Measurements from ENCODE around the gene MBD6. TPM values are rescaled to one million over a fixed set of nuclear protein-coding genes. Genes with fewer than 3 reads are reported as not detected.

The MBD6 gene
- total and polyA plus RNA-seq, 2 of the 13 experiments (the other 11 are each of a cell fraction or from before 2014, with no cell fraction given): 4.1 to 5.9 TPM

DNA sequence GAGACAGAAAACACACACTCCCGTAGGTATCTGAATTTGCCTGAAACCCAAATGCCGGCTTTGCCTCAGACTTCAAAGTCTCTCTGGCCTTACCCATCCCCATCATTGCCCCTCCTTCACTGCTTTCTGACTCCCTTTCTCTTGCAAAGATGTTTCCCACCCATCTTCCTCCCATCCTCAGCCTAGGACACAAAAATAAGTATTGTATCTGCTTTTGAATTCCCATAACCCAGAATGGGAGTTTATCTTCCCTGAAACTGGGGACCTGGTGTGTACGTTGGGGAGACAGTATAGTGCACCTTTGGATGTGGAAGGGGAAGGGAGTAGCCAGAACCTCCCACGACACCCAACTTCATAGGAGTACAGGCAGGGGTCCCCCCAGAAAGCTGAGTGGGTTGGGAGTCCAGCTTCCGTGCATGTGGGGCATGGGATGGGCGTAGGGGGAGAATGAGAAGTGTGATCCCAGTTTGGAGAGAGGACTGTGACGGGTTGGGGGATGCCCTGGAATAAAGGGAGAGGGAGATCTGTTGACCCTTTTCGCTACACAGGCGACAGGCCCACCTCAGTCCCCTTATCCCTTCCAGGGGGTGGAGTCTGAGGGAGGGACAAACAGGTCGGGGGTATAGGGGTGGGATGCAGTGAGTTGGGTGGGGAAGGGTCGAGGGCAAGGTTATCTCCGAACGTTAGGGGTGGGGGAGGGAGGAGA lies 26.7 kb downstream of the MBD6 start:
- Histone ChIP-seq H3K27me3 (ENCODE audit: control insufficient read depth in 1 of 2, insufficient read depth in 2 of 2, low read length in 2 of 2) (peaks cover 1 to 27% of the 10 kb centered on the region in 2 experiments; a peak in 3 of 5 replicates), H3K27ac (ENCODE audit: extremely low read length, insufficient read depth, low read length) (no peak overlapping the region), H2AFZ (ENCODE audit: low read length) (no peak overlapping the region), H3K79me2 (ENCODE audit: insufficient read depth, low read length) (peaks cover 20% of the 10 kb centered on the region), H3K9me3 (ENCODE audit: low read length) (no peaks in the 10 kb centered on the region), H3K36me3 (replicated peaks in 1 of 2; ENCODE audit: control insufficient read depth in 1 of 2, insufficient read depth in 2 of 2, low read length in 2 of 2) (no peaks in the 10 kb centered on the region), H3K9ac (ENCODE audit: insufficient read depth, low read depth, low read length) (no peak overlapping the region), H3K4me1 (ENCODE audit: insufficient read depth, low read length) (peaks cover 61% of the 10 kb centered on the region), H3K4me2 (ENCODE audit: low read depth, low read length) (peak overlapping the region; percentile 81), H3K4me3 (replicated peaks in 1 of 3; ENCODE audit: insufficient read depth in 1 of 3, low read depth in 2 of 3, low read length in 3 of 3) (peak overlapping the region in 2 of 3 experiments; percentile 57 to 75; a peak in 3 of 6 replicates), H4K20me1 (ENCODE audit: insufficient read depth, low read length) (no peaks in the 10 kb centered on the region)
- no peak for DNase-seq (ENCODE audit: low spot score)
- FAIRE-seq: no peak
- no TSS peak for BruUV-seq (replicated peaks)
- TF ChIP-seq SMARCE1 (IDR thresholded peaks at IDR 0.05; ENCODE audit: borderline replicate concordance) (no peak), ZNF329 (CRISPR knock-in tag; IDR thresholded peaks at IDR 0.05; ENCODE audit: low read depth) (no peak), MIER3 (CRISPR knock-in tag; IDR thresholded peaks at IDR 0.05; ENCODE audit: borderline replicate concordance) (no peak)
- 25% methylated on average over 13 of the region's 13 CpGs for WGBS (ENCODE audit: low lambda C conversion rate)
- ChIA-PET POLR2A (no interaction called here), CTCF (ENCODE audit: low intra/inter-chr PET ratio, low total read pairs) (interaction anchor here (1.3 kb wide), 1 partner anchor 34 kb away, joined by 4 read pairs; no protein-coding TSS in a partner anchor)
- no peak for ATAC-seq
- in situ Hi-C loops (cut with HindIII; ENCODE audit: extremely low pct_ligation_motif_present, low pct_unique_long_range_greater_than_20kb) (no loop called here), intact Hi-C loops (cut with micrococcal nuclease; ENCODE audit: unreplicated experiment) (no loop called here)

- WGBS (ENCODE audit: low lambda C conversion rate): 34% methylated on average over 26 of the region's 52 CpGs
- peaks cover 1 to 27% of the 10 kb centered on the region in 2 experiments; a peak in 3 of 5 replicates for H3K27me3 ChIP-seq (ENCODE audit: control insufficient read depth in 1 of 2, insufficient read depth in 2 of 2, low read length in 2 of 2)
- H2AFZ ChIP-seq (ENCODE audit: low read length): no peak within 1 kb of the TSS
- H3K27ac ChIP-seq (ENCODE audit: extremely low read length, insufficient read depth, low read length): no peak within 1 kb of the TSS
- H3K4me3 ChIP-seq (replicated peaks in 1 of 3; ENCODE audit: insufficient read depth in 1 of 3, low read depth in 2 of 3, low read length in 3 of 3): peak within 1 kb of the TSS; percentile 51 to 75 (median 57)
- peak; percentile 64 for ATAC-seq
- peak within 1 kb of the TSS; percentile 31; the same call in 1 of the 2 replicates for H3K9ac ChIP-seq (ENCODE audit: insufficient read depth, low read depth, low read length)
- H3K4me2 ChIP-seq (ENCODE audit: low read depth, low read length): peak within 1 kb of the TSS; percentile 81
- H3K4me1 ChIP-seq (ENCODE audit: insufficient read depth, low read length): peaks cover 56% of the 10 kb centered on the region
- intact Hi-C loops (cut with micrococcal nuclease; ENCODE audit: unreplicated experiment): no loop called here
- H4K20me1 ChIP-seq (ENCODE audit: insufficient read depth, low read length): no peaks in the 10 kb centered on the region
- peaks cover 15% of the 10 kb centered on the region for H3K79me2 ChIP-seq (ENCODE audit: insufficient read depth, low read length)
- no peak for FAIRE-seq
- in situ Hi-C loops (cut with HindIII; ENCODE audit: extremely low pct_ligation_motif_present, low pct_unique_long_range_greater_than_20kb): no loop called here
- ChIA-PET POLR2A (no interaction called here), CTCF (ENCODE audit: low intra/inter-chr PET ratio, low total read pairs) (interaction anchor here (1.3 kb wide), 1 partner anchor 33 kb away, joined by 4 read pairs; no protein-coding TSS in a partner anchor)
- no peak for DNase-seq (ENCODE audit: low spot score)
- no peaks in the 10 kb centered on the region for H3K9me3 ChIP-seq (ENCODE audit: low read length)
- no peaks in the 10 kb centered on the region for H3K36me3 ChIP-seq (replicated peaks in 1 of 2; ENCODE audit: control insufficient read depth in 1 of 2, insufficient read depth in 2 of 2, low read length in 2 of 2)
- BruUV-seq (replicated peaks): no TSS peak
- TF ChIP-seq ZNF224 (CRISPR knock-in tag; IDR thresholded peaks at IDR 0.05): no peak
- no peak for TF ChIP-seq ELF1 (CRISPR knock-in tag; IDR thresholded peaks at IDR 0.05)
- TF ChIP-seq ZNF567 (CRISPR knock-in tag; IDR thresholded peaks at IDR 0.05; ENCODE audit: borderline replicate concordance): no peak
- TF ChIP-seq HNRNPK (IDR thresholded peaks at IDR 0.05; ENCODE audit: low read depth, low read length, poor library complexity, severe bottlenecking): peak; percentile 82
- TF ChIP-seq PREB (CRISPR knock-in tag; IDR thresholded peaks at IDR 0.05): no peak
- TF ChIP-seq ZNF451 (CRISPR knock-in tag; IDR thresholded peaks at IDR 0.05): no peak
- TF ChIP-seq ZFP41 (CRISPR knock-in tag; IDR thresholded peaks at IDR 0.05; ENCODE audit: borderline replicate concordance): no peak
- TF ChIP-seq FOXK2 (IDR thresholded peaks at IDR 0.05): no peak
- TF ChIP-seq ZZZ3 (CRISPR knock-in tag; IDR thresholded peaks at IDR 0.05; ENCODE audit: borderline replicate concordance): no peak
- TF ChIP-seq ZNF577 (CRISPR knock-in tag; IDR thresholded peaks at IDR 0.05; ENCODE audit: borderline replicate concordance, low read depth): no peak
- TF ChIP-seq ZNF333 (CRISPR knock-in tag; IDR thresholded peaks at IDR 0.05; ENCODE audit: borderline replicate concordance): no peak
- no peak for TF ChIP-seq ELK4 (CRISPR knock-in tag; IDR thresholded peaks at IDR 0.05; ENCODE audit: borderline replicate concordance)
These were observed 27.5 kb downstream of the MBD6 start, which contains the start of gene KIF5A for GRCh38 chr12:57549909-57550640. KIF5A (plus strand) TSS chr12:57550044; CDS start chr12:57550272, 228 bp downstream.

Data from HepG2 (cell line).